GM06990 (cell line): ENCODE data around the gene DUSP12.
"Not testable (repeated sequence)": the region's sequence is repeated elsewhere in the genome, so short reads cannot be mapped to it uniquely, and the experiment has no call there.

ENCODE experiments used
- DNase-seq: peaks from one replicate; pipeline ENCODE4 v3.0.0-alpha.2; 2011; ENCODE audit not compliant: insufficient read length; ENCODE audit errors: extremely low read depth
- H3K27me3 ChIP-seq: replicated peaks from 2 replicates; pipeline ENCODE4 v1.6.0; 2011; ENCODE audit warnings: low read length; ENCODE audit not compliant: control insufficient read depth, insufficient read depth
- H3K36me3 ChIP-seq: 2 replicates; pipeline ENCODE4 v1.5.1; 2011; ENCODE audit warnings: low read length; ENCODE audit not compliant: control insufficient read depth, insufficient read depth
- H3K4me3 ChIP-seq: replicated peaks from 2 replicates; pipeline ENCODE4 v1.5.1; 2011; ENCODE audit warnings: low read depth, mild to moderate bottlenecking, control low read depth, low read length
- CTCF ChIP-seq: IDR thresholded peaks from 2 replicates; pipeline ENCODE4 v1.5.1; 2011; ENCODE audit warnings: low read length, control low read depth, mild to moderate bottlenecking, inconsistent platforms; ENCODE audit not compliant: insufficient read depth, poor library complexity, severe bottlenecking

DUSP12 gene

GRCh38 chr1:161763522-161764098 lies 14.0 kb downstream of the DUSP12 start:
- Histone ChIP-seq H3K4me3 (no peak overlapping the region), H3K36me3 (no peaks in the 10 kb centered on the region), H3K27me3 (no peaks in the 10 kb centered on the region)
- DNase-seq: no peak
- TF ChIP-seq CTCF: peak; percentile 66

- H3K4me3 ChIP-seq: peak within 1 kb of the TSS; percentile 83
- peak; percentile 85 for DNase-seq
- peak; percentile 3 for TF ChIP-seq CTCF
- no peaks in the 10 kb centered on the region for H3K27me3 ChIP-seq
- no peaks in the 10 kb centered on the region for H3K36me3 ChIP-seq
Measured at GRCh38 chr1:161766102-161766981, 16.8 kb downstream of the DUSP12 start, which contains the start of gene ATF6. ATF6 (plus strand) TSS chr1:161766320; CDS start chr1:161766361, 41 bp downstream.

- TF ChIP-seq CTCF: no peak
- Histone ChIP-seq H3K36me3 (no peaks in the 10 kb centered on the region), H3K27me3 (no peaks in the 10 kb centered on the region), H3K4me3 (no peak overlapping the region)
- DNase-seq: no peak
Measured at GRCh38 chr1:161768461-161768860, 18.9 kb downstream of the DUSP12 start.

- H3K4me3 ChIP-seq: no peak overlapping the region
- no peak for TF ChIP-seq CTCF
- no peaks in the 10 kb centered on the region for H3K27me3 ChIP-seq
- no peaks in the 10 kb centered on the region for H3K36me3 ChIP-seq
- DNase-seq: no peak
Measured at GRCh38 chr1:161768986-161769672, 19.5 kb downstream of the DUSP12 start.

GRCh38 chr1:161769673-161770045 lies 20.1 kb downstream of the DUSP12 start:
- not testable (repeated sequence) for DNase-seq, H3K36me3 ChIP-seq, H3K27me3 ChIP-seq, H3K4me3 ChIP-seq

- Histone ChIP-seq H3K36me3 (no peaks in the 10 kb centered on the region; the same call in 1 of the 2 replicates), H3K27me3 (no peaks in the 10 kb centered on the region), H3K4me3 (no peak overlapping the region)
- DNase-seq: no peak
- TF ChIP-seq CTCF: no peak
Measured at GRCh38 chr1:161770250-161770649, 20.7 kb downstream of the DUSP12 start.
